Loucy (cell line): Measurements from ENCODE around the gene FAIM.

Experiments
- EZH2phosphoT487 ChIP-seq: fragments of 200-600 bp; IDR thresholded peaks from 2 replicates; pipeline ENCODE4 v1.6.1; 2018; ENCODE audit warnings: antibody characterized with exemption, mild to moderate bottlenecking, moderate library complexity, borderline replicate concordance
- TF ChIP-seq, protein P1 (sequence below): fragments of 200-600 bp; sonication (generic); conservative IDR thresholded peaks from 2 replicates; pipeline ENCODE4 v1.5.1; 2014; ENCODE audit warnings: mild to moderate bottlenecking, antibody characterized with exemption, low read length

DNA sequence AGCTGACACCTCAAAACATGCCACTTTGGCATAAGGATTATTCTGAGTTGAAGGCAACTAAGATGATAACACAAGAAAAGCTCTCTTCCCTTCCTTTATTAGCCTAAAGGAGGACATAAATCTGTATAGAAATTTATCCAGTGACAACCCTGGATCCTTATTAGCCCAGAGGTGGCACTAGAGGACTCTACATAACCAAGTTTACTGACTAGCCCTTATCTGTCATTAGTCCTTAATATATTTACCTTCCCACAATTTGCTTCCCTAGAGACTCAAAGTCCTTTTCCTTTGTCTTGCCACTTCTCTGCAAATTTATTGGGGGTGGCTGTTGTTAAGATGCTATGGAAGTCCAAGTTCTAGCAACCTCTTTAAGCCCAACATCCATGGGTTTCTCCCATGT is 41.2 kb upstream of the FAIM start:
- TF ChIP-seq, protein P1, sequence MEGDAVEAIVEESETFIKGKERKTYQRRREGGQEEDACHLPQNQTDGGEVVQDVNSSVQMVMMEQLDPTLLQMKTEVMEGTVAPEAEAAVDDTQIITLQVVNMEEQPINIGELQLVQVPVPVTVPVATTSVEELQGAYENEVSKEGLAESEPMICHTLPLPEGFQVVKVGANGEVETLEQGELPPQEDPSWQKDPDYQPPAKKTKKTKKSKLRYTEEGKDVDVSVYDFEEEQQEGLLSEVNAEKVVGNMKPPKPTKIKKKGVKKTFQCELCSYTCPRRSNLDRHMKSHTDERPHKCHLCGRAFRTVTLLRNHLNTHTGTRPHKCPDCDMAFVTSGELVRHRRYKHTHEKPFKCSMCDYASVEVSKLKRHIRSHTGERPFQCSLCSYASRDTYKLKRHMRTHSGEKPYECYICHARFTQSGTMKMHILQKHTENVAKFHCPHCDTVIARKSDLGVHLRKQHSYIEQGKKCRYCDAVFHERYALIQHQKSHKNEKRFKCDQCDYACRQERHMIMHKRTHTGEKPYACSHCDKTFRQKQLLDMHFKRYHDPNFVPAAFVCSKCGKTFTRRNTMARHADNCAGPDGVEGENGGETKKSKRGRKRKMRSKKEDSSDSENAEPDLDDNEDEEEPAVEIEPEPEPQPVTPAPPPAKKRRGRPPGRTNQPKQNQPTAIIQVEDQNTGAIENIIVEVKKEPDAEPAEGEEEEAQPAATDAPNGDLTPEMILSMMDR = peak; percentile 44
- TF ChIP-seq EZH2phosphoT487 = no peak
